ENCODE measurements around the gene CAV2.
"Not testable (repeated sequence)": the region's sequence is repeated elsewhere in the genome, so short reads cannot be mapped to it uniquely, and the experiment has no call there.

Gene CAV2

GRCh38 chr7:116499168-116500077, at the start of gene CAV2:
Gene CAV2 (plus strand): TSS chr7:116499738. CDS start chr7:116499782, 44 bp downstream.
- no peak for DNase-seq (ENCODE audit: low read depth in 2 of 2)

- DNase-seq (ENCODE audit: low read depth in 2 of 2), result no peak
Measured at GRCh38 chr7:116449950-116450349, 49.6 kb upstream of the CAV2 start.

GRCh38 chr7:116451957-116452729, 47.4 kb upstream of the CAV2 start:
- DNase-seq (ENCODE audit: low read depth in 2 of 2), result no peak

GRCh38 chr7:116454377-116454776, 45.2 kb upstream of the CAV2 start:
- DNase-seq (ENCODE audit: low read depth in 2 of 2), result no peak

GRCh38 chr7:116455009-116455408, 44.5 kb upstream of the CAV2 start:
- DNase-seq (ENCODE audit: low read depth in 2 of 2), result no peak

GRCh38 chr7:116455499-116455898, 44.0 kb upstream of the CAV2 start:
- DNase-seq (ENCODE audit: low read depth in 2 of 2), result no peak

- no peak for DNase-seq (ENCODE audit: low read depth in 2 of 2)
Measured at GRCh38 chr7:116461500-116461899, 38.0 kb upstream of the CAV2 start.

- DNase-seq (ENCODE audit: low read depth in 2 of 2), result no peak
Measured at GRCh38 chr7:116463956-116464355, 35.6 kb upstream of the CAV2 start.

GRCh38 chr7:116464375-116464774, 35.2 kb upstream of the CAV2 start:
- DNase-seq (ENCODE audit: low read depth in 2 of 2), result no peak

- DNase-seq (ENCODE audit: low read depth in 2 of 2), result no peak
Measured at GRCh38 chr7:116465125-116465524, 34.4 kb upstream of the CAV2 start.

- no peak for DNase-seq (ENCODE audit: low read depth in 2 of 2)
Measured at GRCh38 chr7:116468534-116468933, 31.0 kb upstream of the CAV2 start.

- DNase-seq (ENCODE audit: low read depth in 2 of 2), result no peak
Measured at GRCh38 chr7:116477625-116478024, 21.9 kb upstream of the CAV2 start.

- DNase-seq (ENCODE audit: low read depth in 2 of 2), result no peak
Measured at GRCh38 chr7:116478834-116479233, 20.7 kb upstream of the CAV2 start.

- DNase-seq (ENCODE audit: low read depth in 2 of 2), result no peak
Measured at GRCh38 chr7:116483271-116483942, 16.1 kb upstream of the CAV2 start.

GRCh38 chr7:116484389-116484788, 15.1 kb upstream of the CAV2 start:
- not testable (repeated sequence) for DNase-seq (ENCODE audit: low read depth in 2 of 2)

- DNase-seq (ENCODE audit: low read depth in 2 of 2), result no peak
Measured at GRCh38 chr7:116487907-116488521, 11.5 kb upstream of the CAV2 start.

- no peak for DNase-seq (ENCODE audit: low read depth in 2 of 2)
Measured at GRCh38 chr7:116490351-116490750, 9.2 kb upstream of the CAV2 start.

- no peak for DNase-seq (ENCODE audit: low read depth in 2 of 2)
Measured at GRCh38 chr7:116491887-116492653, 7.5 kb upstream of the CAV2 start.

- DNase-seq (ENCODE audit: low read depth in 2 of 2), result no peak
Measured at GRCh38 chr7:116492654-116493109, 6.9 kb upstream of the CAV2 start.

GRCh38 chr7:116493449-116493848, 6.1 kb upstream of the CAV2 start:
- DNase-seq (ENCODE audit: low read depth in 2 of 2), result no peak

GRCh38 chr7:116494472-116494871, 5.1 kb upstream of the CAV2 start:
- no peak for DNase-seq (ENCODE audit: low read depth in 2 of 2)

All from stimulated activated CD4-positive, alpha-beta T cell treated with anti-CD3 and anti-CD28 coated beads, Interleukin-12 subunit alpha, Interleukin-12 subunit beta, amount 100 ng/mL, for 24 hours (primary cell).